A673 (cell line): ENCODE results near the gene TRIP13. TPM values are rescaled to one million over a fixed set of nuclear protein-coding genes. Genes with fewer than 3 reads are reported as not detected.

Experiments used
- BruUV-seq: library from RNA; stranded (reverse); fragments of 400-500 nt; replicated peaks from 2 replicates; lab custom pipeline; 2021; lab: Mats Ljungman, UMichigan
- CTCF ChIA-PET: fragments of 300-600 bp; sonication (Branson Sonifier 250); formaldehyde crosslinking; loops from one replicate; lab custom pipeline; 2022; ENCODE audit warnings: antibody characterized with exemption; lab: Charles Lee
- POLR2A ChIA-PET: fragments of 300-600 bp; sonication (Branson Sonifier 250); formaldehyde crosslinking; loops from one replicate; lab custom pipeline; 2022; ENCODE audit warnings: antibody characterized with exemption; ENCODE audit not compliant: low non-redundant PET; lab: Charles Lee
- DNase-seq: peaks from one replicate; pipeline ENCODE4 v3.0.0-alpha.2; 2015; ENCODE audit warnings: low spot score
- H3K27ac ChIP-seq: fragments of 200-600 bp; sonication (generic); 2 replicates; pipeline ENCODE4 v1.5.1; 2016; ENCODE audit warnings: mixed run types, low read depth, mild to moderate bottlenecking, mixed read lengths, antibody characterized with exemption, low read length; ENCODE audit not compliant: poor library complexity, severe bottlenecking
- H3K27me3 ChIP-seq: fragments of 200-600 bp; sonication (generic); replicated peaks from 2 replicates; pipeline ENCODE4 v1.6.1; 2017; ENCODE audit warnings: mixed run types, low read depth, mild to moderate bottlenecking, mixed read lengths, antibody characterized with exemption, low read length; ENCODE audit not compliant: insufficient read depth, poor library complexity
- H3K36me3 ChIP-seq: fragments of 200-600 bp; sonication (generic); 2 replicates; pipeline ENCODE4 v1.6.1; 2016; ENCODE audit warnings: mixed run types, mild to moderate bottlenecking, mixed read lengths, antibody characterized with exemption, low read length; ENCODE audit not compliant: insufficient read depth, poor library complexity, severe bottlenecking
- H3K4me1 ChIP-seq: fragments of 200-600 bp; sonication (generic); 2 replicates; pipeline ENCODE4 v1.6.1; 2017; ENCODE audit warnings: mixed run types, mild to moderate bottlenecking, mixed read lengths, antibody characterized with exemption, low read length; ENCODE audit not compliant: insufficient read depth, poor library complexity, severe bottlenecking
- H3K4me3 ChIP-seq: fragments of 200-600 bp; sonication (generic); 2 replicates; pipeline ENCODE4 v1.5.1; 2016; ENCODE audit warnings: low read depth, mixed run types, mild to moderate bottlenecking, mixed read lengths, low read length; ENCODE audit not compliant: poor library complexity, severe bottlenecking
- H3K9me3 ChIP-seq: fragments of 200-600 bp; sonication (generic); 2 replicates; pipeline ENCODE4 v1.6.1; 2016; ENCODE audit warnings: mixed run types, low read depth, mild to moderate bottlenecking, mixed read lengths, antibody characterized with exemption, low read length; ENCODE audit not compliant: poor library complexity, severe bottlenecking
- CTCF ChIP-seq: fragments of 300-800, 200-600 bp; sonication (generic); conservative IDR thresholded peaks from 2 replicates; pipeline ENCODE4 v1.5.1; 2017; ENCODE audit warnings: low read depth, mild to moderate bottlenecking, antibody characterized with exemption, low read length, moderate library complexity, mixed read lengths
- EZH2 ChIP-seq: fragments of 200-600 bp; sonication (generic); IDR thresholded peaks from 2 replicates; pipeline ENCODE4 v1.6.1; 2017; ENCODE audit warnings: borderline replicate concordance, low read depth, mild to moderate bottlenecking, mixed read lengths, antibody characterized with exemption, low read length; ENCODE audit not compliant: poor library complexity, severe bottlenecking
- intact Hi-C: fragments of 100-400 bp; cut with micrococcal nuclease; formaldehyde crosslinking; loops from one replicate; pipeline ENCODE4 v1.10.0; 2022; ENCODE audit not compliant: unreplicated experiment
- total RNA-seq: library from RNA; stranded (reverse); gene quantifications from 2 replicates; pipeline ENCODE4 v1.2.3, GENCODE V29; 2021

The TRIP13 gene
- total RNA-seq, 1 experiment from 2014 or later, result 69.1 TPM

DNA sequence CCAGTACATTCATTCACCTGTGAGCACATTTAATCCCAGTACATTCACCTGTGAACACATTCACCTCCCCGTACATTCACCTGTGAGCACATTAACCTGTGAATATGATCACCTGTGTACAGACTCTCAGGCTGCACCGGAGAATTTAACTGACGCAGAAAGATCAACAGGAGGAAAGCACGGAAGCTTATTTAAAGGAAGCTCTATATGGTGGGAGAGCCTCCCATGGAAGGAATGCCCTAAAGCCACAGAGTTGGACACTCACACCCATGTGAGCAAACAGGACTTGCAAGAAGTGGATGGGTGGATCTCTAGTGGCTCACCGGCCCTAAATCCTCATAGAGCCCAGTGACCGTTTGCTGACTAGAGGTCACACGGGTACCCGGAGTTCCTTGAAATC, 38.2 kb downstream of the TRIP13 start:
- Histone ChIP-seq H3K36me3 (no peaks in the 10 kb centered on the region), H3K9me3 (no peaks in the 10 kb centered on the region), H3K27me3 (peaks cover 2% of the 10 kb centered on the region), H3K4me3 (no peak overlapping the region), H3K27ac (no peak overlapping the region), H3K4me1 (no peaks in the 10 kb centered on the region)
- ChIA-PET CTCF (no interaction called here), POLR2A (no interaction called here)
- intact Hi-C loops, result no loop called here
- no TSS peak for BruUV-seq
- TF ChIP-seq CTCF, result no peak
- TF ChIP-seq EZH2, result no peak
- DNase-seq, result no peak

GRCh38 chr5:931570-932145, 39.0 kb downstream of the TRIP13 start:
- CTCF ChIA-PET, result interaction anchor here (0.6 kb wide), 1 partner anchor 713 kb away, joined by 4 read pairs; no protein-coding TSS in a partner anchor

DNA sequence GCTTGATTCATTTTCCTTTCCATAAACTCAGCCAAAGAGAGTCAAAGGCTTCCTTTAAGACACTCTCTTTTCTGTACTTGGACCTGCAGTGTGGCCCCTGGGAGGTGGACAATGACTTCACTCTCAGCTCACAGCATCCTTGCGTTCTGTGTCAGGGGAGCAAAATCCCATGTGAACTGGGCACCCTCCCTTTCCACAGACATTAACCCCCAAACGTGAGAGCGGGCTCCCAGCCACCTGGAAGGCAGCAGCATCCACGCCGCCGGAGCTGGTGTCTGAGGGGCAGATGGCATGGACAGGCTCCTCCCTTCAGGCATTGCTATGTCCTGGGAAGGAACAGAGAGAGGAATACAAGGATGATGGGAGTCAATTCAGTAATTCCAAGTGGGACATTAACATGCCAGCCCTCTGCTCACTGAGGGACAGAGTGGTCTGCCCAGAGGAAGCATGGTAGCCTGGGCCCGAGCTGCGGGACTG, 39.5 kb downstream of the TRIP13 start:
- H3K9me3 ChIP-seq, result no peaks in the 10 kb centered on the region
- no peaks in the 10 kb centered on the region for H3K27me3 ChIP-seq
- no peaks in the 10 kb centered on the region for H3K36me3 ChIP-seq
- no TSS peak for BruUV-seq
- DNase-seq, result no peak
- TF ChIP-seq EZH2, result no peak
- no peak for TF ChIP-seq CTCF
- intact Hi-C loops, result no loop called here
- H3K4me3 ChIP-seq, result no peak overlapping the region
- CTCF ChIA-PET, result interaction anchor here (0.6 kb wide), 1 partner anchor 712 kb away, joined by 4 read pairs; no protein-coding TSS in a partner anchor
- POLR2A ChIA-PET, result no interaction called here
- no peaks in the 10 kb centered on the region for H3K4me1 ChIP-seq
- H3K27ac ChIP-seq, result no peak overlapping the region

More at GRCh38 chr5:931570-932145, 39.0 kb downstream of the TRIP13 start:
- Histone ChIP-seq H3K9me3 (no peaks in the 10 kb centered on the region), H3K36me3 (no peaks in the 10 kb centered on the region), H3K4me3 (no peak overlapping the region), H3K27me3 (no peaks in the 10 kb centered on the region), H3K27ac (no peak overlapping the region), H3K4me1 (no peaks in the 10 kb centered on the region)
- intact Hi-C loops, result no loop called here
- no peak for DNase-seq
- TF ChIP-seq EZH2 (no peak), CTCF (no peak)
- POLR2A ChIA-PET, result no interaction called here
- no TSS peak for BruUV-seq
